Hepatocyte (in vitro differentiated cells): ENCODE measurements around the gene FAM13C.

Experiments used
- CTCF ChIP-seq: fragments of 200-600 bp; sonication (generic); IDR thresholded peaks from 2 replicates; pipeline ENCODE4 v1.5.1; 2016; ENCODE audit warnings: antibody characterized with exemption, mild to moderate bottlenecking; ENCODE audit not compliant: poor library complexity
- EZH2 ChIP-seq: fragments of 200-600 bp; sonication (generic); IDR thresholded peaks from 2 replicates; pipeline ENCODE4 v1.6.1; 2016; ENCODE audit warnings: antibody characterized with exemption, mild to moderate bottlenecking, borderline replicate concordance
- EZH2phosphoT487 ChIP-seq: fragments of 200-600 bp; sonication (generic); IDR thresholded peaks from one replicate; pipeline ENCODE4 v1.6.1; 2018; ENCODE audit warnings: antibody characterized with exemption, mild to moderate bottlenecking, low read depth, moderate library complexity; ENCODE audit not compliant: unreplicated experiment, severe bottlenecking

GRCh38 chr10:59237775-59238174, 124.6 kb downstream of the FAM13C start:
- TF ChIP-seq CTCF (no peak), EZH2 (no peak), EZH2phosphoT487 (no peak)
